K562 (cell line): ENCODE data around the gene TSKS. TPM values are rescaled to one million over a fixed set of nuclear protein-coding genes. Genes with fewer than 3 reads are reported as not detected.

Experiments
- ATF1 ChIP-seq, 2 experiments: fragments of 450-650 bp in 1 of 2; IDR thresholded peaks; 2 replicates each; pipeline ENCODE4 v1.6.1; 2016; ENCODE audit warnings: missing compliant biosample characterization in 1 of 2, missing genetic modification characterization in 1 of 2
- CUX1 ChIP-seq: fragments of 200-800 bp; sonication (Bioruptor generic); IDR thresholded peaks from 2 replicates; pipeline ENCODE4 v1.6.1; 2016; ENCODE audit warnings: missing genetic modification characterization, missing compliant biosample characterization
- KAT7 ChIP-seq: sonication (generic); formaldehyde crosslinking; IDR thresholded peaks from 2 replicates; pipeline ENCODE4 v1.8.0; 2022; ENCODE audit warnings: missing genetic modification reagents, mild to moderate bottlenecking, borderline replicate concordance
- LCOR ChIP-seq: sonication (generic); formaldehyde crosslinking; IDR thresholded peaks from 2 replicates; pipeline ENCODE4 v1.8.0; 2022; ENCODE audit warnings: mild to moderate bottlenecking, missing genetic modification reagents
- MBD1 ChIP-seq: fragments of 250-450 bp; sonication (Bioruptor Pico); IDR thresholded peaks from 2 replicates; pipeline ENCODE4 v1.8.0; 2022; ENCODE audit warnings: inconsistent platforms
- MEF2D ChIP-seq: conservative IDR thresholded peaks from 2 replicates; pipeline ENCODE4 v1.6.1; 2016; ENCODE audit warnings: low read depth, missing genetic modification characterization, missing compliant biosample characterization
- NR3C1 ChIP-seq: sonication (generic); formaldehyde crosslinking; IDR thresholded peaks from 2 replicates; pipeline ENCODE4 v1.8.1; 2022; ENCODE audit warnings: missing genetic modification reagents
- POLR2G ChIP-seq: fragments of 200-400 bp; formaldehyde crosslinking; IDR thresholded peaks from 2 replicates; pipeline ENCODE4 v1.6.1; 2017; ENCODE audit warnings: low read depth, mild to moderate bottlenecking, antibody characterized with exemption, low read length, moderate library complexity
- RBM34 ChIP-seq: fragments of 200-400 bp; formaldehyde crosslinking; IDR thresholded peaks from 2 replicates; pipeline ENCODE4 v1.6.1; 2018; ENCODE audit warnings: low read length, borderline replicate concordance; ENCODE audit not compliant: insufficient read depth
- RCOR1 ChIP-seq, 2 experiments: IDR thresholded peaks; 2 replicates each; pipeline ENCODE4 v1.6.1; 2012; ENCODE audit warnings: low read depth in 2 of 2, low read length in 2 of 2, borderline replicate concordance in 1 of 2, improper control_type of control experiment in 1 of 2
- SIN3B ChIP-seq: fragments of 450-650 bp; IDR thresholded peaks from 2 replicates; pipeline ENCODE4 v1.6.1; 2017; ENCODE audit warnings: low read depth, mild to moderate bottlenecking, moderate library complexity
- SREBF1 ChIP-seq: fragments of 150-350 bp; IDR thresholded peaks from 2 replicates; pipeline ENCODE4 v1.6.1; 2014; ENCODE audit warnings: antibody characterized with exemption, low read depth, low read length, borderline replicate concordance
- STAT5A ChIP-seq: IDR thresholded peaks from 2 replicates; pipeline ENCODE4 v1.6.1; 2012; ENCODE audit warnings: low read length, inconsistent platforms, borderline replicate concordance
- TSHZ1 ChIP-seq: fragments of 250-450 bp; sonication (Bioruptor Pico); IDR thresholded peaks from 2 replicates; pipeline ENCODE4 v1.4.0; 2020; ENCODE audit warnings: mild to moderate bottlenecking, moderate library complexity
- ZBTB9 ChIP-seq: fragments of 450-650 bp; formaldehyde crosslinking; IDR thresholded peaks from 2 replicates; pipeline ENCODE4 v1.4.0; 2020; ENCODE audit warnings: mild to moderate bottlenecking, moderate library complexity
- ZC3H4 ChIP-seq: sonication (generic); formaldehyde crosslinking; IDR thresholded peaks from 2 replicates; pipeline ENCODE4 v1.9.0; 2021; ENCODE audit warnings: missing genetic modification reagents, borderline replicate concordance
- ZNF134 ChIP-seq: fragments of 250-450 bp; sonication (Bioruptor Pico); conservative IDR thresholded peaks from 2 replicates; pipeline ENCODE4 v1.4.0; 2020
- polyA plus RNA-seq, 8 experiments: library from polyadenylated mRNA; depleted of rRNA in 4 of 8; stranded (reverse) in 5 of 8; unstranded in 3 of 8; fragments of >200 nt; fragmentation: Nextera tagmentation in 2 of 8; fragmentation: Illumina TruSeq in 1 of 8; extraction: Ambion mirVana in 2 of 8; extraction: Trizol in 1 of 8; gene quantifications; 2 replicates each; pipeline versions ENCODE4 v1.2.1 to v1.2.3, GENCODE V29; 2011 to 2014; ENCODE audit warnings: inconsistent platforms in 1 of 8, missing spikeins in 1 of 8
- total RNA-seq, 7 experiments: library from RNA; depleted of rRNA in 6 of 7; stranded (reverse); fragments of >200 nt in 6 of 7; fragmentation: Illumina TruSeq in 2 of 7; extraction: Trizol in 2 of 7; gene quantifications; 2 replicates each; pipeline versions ENCODE4 v1.2.1 to v1.2.3, GENCODE V29; 2011 to 2021; ENCODE audit warnings: low replicate concordance in 1 of 7

TSKS gene
- total and polyA plus RNA-seq, 9 of the 15 experiments (the other 6 are each of a cell fraction or from before 2014, with no cell fraction given): 0.14 to 4.5 (median 0.80) TPM

- no peak for TF ChIP-seq RBM34
- no peak for TF ChIP-seq CUX1
- TF ChIP-seq ATF1 (CRISPR knock-in tag; IDR thresholded peaks at IDR 0.05): no peak
- no peak for TF ChIP-seq ATF1 (tag; IDR thresholded peaks at IDR 0.05)
- peak; percentile 63 for TF ChIP-seq POLR2G
- no peak for TF ChIP-seq ZNF134 (CRISPR knock-in tag)
- TF ChIP-seq RCOR1 (IDR thresholded peaks at IDR 0.05; ENCODE audit: borderline replicate concordance in 1 of 2, low read depth in 2 of 2, low read length in 2 of 2): no peak
- no peak for TF ChIP-seq SREBF1
- no peak for TF ChIP-seq TSHZ1 (CRISPR knock-in tag)
- no peak for TF ChIP-seq LCOR
- 0 out of 2 replicates have a peak, but pooled peaks have one; percentile 28 for TF ChIP-seq SIN3B
- peak; percentile 75; the same call in 1 of the 2 replicates for TF ChIP-seq KAT7 (CRISPR knock-in tag)
- no peak for TF ChIP-seq ZC3H4 (CRISPR knock-in tag)
- no peak for TF ChIP-seq STAT5A
- no peak for TF ChIP-seq MEF2D (tag)
- no peak for TF ChIP-seq MBD1 (CRISPR knock-in tag)
- no peak for TF ChIP-seq NR3C1 (CRISPR knock-in tag)
- TF ChIP-seq ZBTB9 (CRISPR knock-in tag): no peak
Observed at GRCh38 chr19:49766930-49767299, 3.8 kb upstream of the TSKS start, which contains the start of gene AP2A1 (continued).
